Stimulated activated CD4-positive, alpha-beta T cell treated with anti-CD3 and anti-CD28 coated beads, Interleukin-12 subunit alpha, Interleukin-12 subunit beta, amount 100 ng/mL, for 48 hours (primary cell): ENCODE measurements around the gene LRRC14B.

Experiments
- DNase-seq, 3 donors: peaks; one replicate each; pipeline ENCODE4 v3.0.0-alpha.2; 2020; ENCODE audit warnings: low read depth in 2 of 3, low spot score in 1 of 3

Gene LRRC14B

GRCh38 chr5:174291-174600 is 17.0 kb upstream of the LRRC14B start:
- no peak for DNase-seq

GRCh38 chr5:174876-175465 is 16.3 kb upstream of the LRRC14B start:
- no peak for DNase-seq

GRCh38 chr5:176296-176823 is 14.9 kb upstream of the LRRC14B start:
- DNase-seq = no peak

- DNase-seq = no peak
These were observed 13.2 kb upstream of the LRRC14B start for GRCh38 chr5:178110-178509.

GRCh38 chr5:179401-179800 is 11.9 kb upstream of the LRRC14B start:
- DNase-seq = no peak

- no peak for DNase-seq
These were observed 10.9 kb upstream of the LRRC14B start for GRCh38 chr5:180286-180918.

GRCh38 chr5:181160-181559 is 10.1 kb upstream of the LRRC14B start:
- DNase-seq = no peak

GRCh38 chr5:181566-181965 is 9.7 kb upstream of the LRRC14B start:
- no peak for DNase-seq

GRCh38 chr5:182126-182525 is 9.2 kb upstream of the LRRC14B start:
- no peak for DNase-seq

- DNase-seq = no peak
These were observed 6.8 kb upstream of the LRRC14B start for GRCh38 chr5:184471-184870.

- no peak for DNase-seq
These were observed 5.9 kb upstream of the LRRC14B start for GRCh38 chr5:185095-186070.

- no peak for DNase-seq
These were observed 4.9 kb upstream of the LRRC14B start for GRCh38 chr5:186091-187041.

GRCh38 chr5:187042-187431 is 4.3 kb upstream of the LRRC14B start:
- DNase-seq = no peak

- DNase-seq = no peak
These were observed 3.5 kb upstream of the LRRC14B start for GRCh38 chr5:187617-188451.

- DNase-seq = peak; percentile 82 to 92 (median 83)
These were observed 2.5 kb upstream of the LRRC14B start for GRCh38 chr5:188488-189481.

GRCh38 chr5:189486-189885 is 1.8 kb upstream of the LRRC14B start:
- no peak for DNase-seq

- no peak for DNase-seq
These were observed 1.3 kb upstream of the LRRC14B start for GRCh38 chr5:189976-190365.

- DNase-seq = no peak
These were observed 794 bp upstream of the LRRC14B start for GRCh38 chr5:190366-191035.
